Measurements from ENCODE around the gene PAX9.

PAX9 gene

GRCh38 chr14:36701132-36701531 lies 39.5 kb downstream of the PAX9 start:
- H3K27ac ChIP-seq, result no peak overlapping the region
- H3K9ac ChIP-seq, result no peak overlapping the region
- no peaks in the 10 kb centered on the region for H3K4me1 ChIP-seq
- H3K79me2 ChIP-seq, result no peaks in the 10 kb centered on the region
- H3K9me3 ChIP-seq (ENCODE audit: control insufficient read depth, low read length), result no peaks in the 10 kb centered on the region
- no peaks in the 10 kb centered on the region for H3K27me3 ChIP-seq (ENCODE audit: control insufficient read depth, insufficient read depth, low read length)
- H2AFZ ChIP-seq, result no peak overlapping the region
- H3K36me3 ChIP-seq (ENCODE audit: control insufficient read depth, insufficient read depth, low read length), result no peaks in the 10 kb centered on the region
- peak overlapping the region; percentile 17 for H3K4me3 ChIP-seq (ENCODE audit: low read depth, low read length)
- H3K4me2 ChIP-seq (ENCODE audit: low read length), result peak overlapping the region; percentile 20
- TF ChIP-seq, protein P1, sequence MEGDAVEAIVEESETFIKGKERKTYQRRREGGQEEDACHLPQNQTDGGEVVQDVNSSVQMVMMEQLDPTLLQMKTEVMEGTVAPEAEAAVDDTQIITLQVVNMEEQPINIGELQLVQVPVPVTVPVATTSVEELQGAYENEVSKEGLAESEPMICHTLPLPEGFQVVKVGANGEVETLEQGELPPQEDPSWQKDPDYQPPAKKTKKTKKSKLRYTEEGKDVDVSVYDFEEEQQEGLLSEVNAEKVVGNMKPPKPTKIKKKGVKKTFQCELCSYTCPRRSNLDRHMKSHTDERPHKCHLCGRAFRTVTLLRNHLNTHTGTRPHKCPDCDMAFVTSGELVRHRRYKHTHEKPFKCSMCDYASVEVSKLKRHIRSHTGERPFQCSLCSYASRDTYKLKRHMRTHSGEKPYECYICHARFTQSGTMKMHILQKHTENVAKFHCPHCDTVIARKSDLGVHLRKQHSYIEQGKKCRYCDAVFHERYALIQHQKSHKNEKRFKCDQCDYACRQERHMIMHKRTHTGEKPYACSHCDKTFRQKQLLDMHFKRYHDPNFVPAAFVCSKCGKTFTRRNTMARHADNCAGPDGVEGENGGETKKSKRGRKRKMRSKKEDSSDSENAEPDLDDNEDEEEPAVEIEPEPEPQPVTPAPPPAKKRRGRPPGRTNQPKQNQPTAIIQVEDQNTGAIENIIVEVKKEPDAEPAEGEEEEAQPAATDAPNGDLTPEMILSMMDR (IDR thresholded peaks at IDR 0.05), result no peak

GRCh38 chr14:36702474-36702873 lies 40.8 kb downstream of the PAX9 start:
- Histone ChIP-seq H3K27me3 (ENCODE audit: control insufficient read depth, insufficient read depth, low read length) (no peaks in the 10 kb centered on the region), H3K9me3 (ENCODE audit: control insufficient read depth, low read length) (no peaks in the 10 kb centered on the region)
- TF ChIP-seq, protein P1 (IDR thresholded peaks at IDR 0.05), result no peak

DNA sequence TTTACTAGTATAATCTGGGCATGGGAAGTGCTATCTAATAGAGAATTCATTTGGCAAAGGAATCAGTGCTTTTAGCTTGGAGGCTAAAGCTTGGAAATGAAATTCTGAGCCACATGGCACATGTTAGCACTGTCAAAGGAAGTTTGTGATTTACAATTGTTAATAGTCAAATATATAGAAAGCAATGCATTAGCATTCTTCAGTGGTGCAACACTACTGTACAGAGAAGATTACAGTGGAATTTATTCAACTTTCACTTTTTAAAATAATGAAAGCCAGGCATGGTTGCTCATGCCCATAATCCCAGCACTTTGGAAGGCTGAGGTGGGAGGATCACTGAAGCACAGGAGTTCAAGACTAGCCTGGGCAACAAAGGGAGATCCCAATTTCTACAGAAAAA lies 45.9 kb downstream of the PAX9 start:
- Histone ChIP-seq H3K9me3 (ENCODE audit: control insufficient read depth, low read length) (no peaks in the 10 kb centered on the region), H3K27ac (no peak overlapping the region), H2AFZ (no peak overlapping the region), H3K4me1 (no peaks in the 10 kb centered on the region), H3K4me3 (ENCODE audit: low read depth, low read length) (no peak overlapping the region), H3K9ac (no peak overlapping the region), H3K36me3 (ENCODE audit: control insufficient read depth, insufficient read depth, low read length) (no peaks in the 10 kb centered on the region), H3K27me3 (ENCODE audit: control insufficient read depth, insufficient read depth, low read length) (no peaks in the 10 kb centered on the region), H3K79me2 (no peaks in the 10 kb centered on the region), H3K4me2 (ENCODE audit: low read length) (no peak overlapping the region)
- TF ChIP-seq, protein P1 (IDR thresholded peaks at IDR 0.05), result no peak

More at GRCh38 chr14:36702474-36702873, 40.8 kb downstream of the PAX9 start:
- no peak overlapping the region for H2AFZ ChIP-seq
- no peaks in the 10 kb centered on the region for H3K4me1 ChIP-seq
- no peak overlapping the region for H3K4me3 ChIP-seq (ENCODE audit: low read depth, low read length)
- H3K27ac ChIP-seq, result no peak overlapping the region
- H3K4me2 ChIP-seq (ENCODE audit: low read length), result no peak overlapping the region
- no peaks in the 10 kb centered on the region for H3K36me3 ChIP-seq (ENCODE audit: control insufficient read depth, insufficient read depth, low read length)
- H3K79me2 ChIP-seq, result no peaks in the 10 kb centered on the region
- H3K9ac ChIP-seq, result no peak overlapping the region

DNA sequence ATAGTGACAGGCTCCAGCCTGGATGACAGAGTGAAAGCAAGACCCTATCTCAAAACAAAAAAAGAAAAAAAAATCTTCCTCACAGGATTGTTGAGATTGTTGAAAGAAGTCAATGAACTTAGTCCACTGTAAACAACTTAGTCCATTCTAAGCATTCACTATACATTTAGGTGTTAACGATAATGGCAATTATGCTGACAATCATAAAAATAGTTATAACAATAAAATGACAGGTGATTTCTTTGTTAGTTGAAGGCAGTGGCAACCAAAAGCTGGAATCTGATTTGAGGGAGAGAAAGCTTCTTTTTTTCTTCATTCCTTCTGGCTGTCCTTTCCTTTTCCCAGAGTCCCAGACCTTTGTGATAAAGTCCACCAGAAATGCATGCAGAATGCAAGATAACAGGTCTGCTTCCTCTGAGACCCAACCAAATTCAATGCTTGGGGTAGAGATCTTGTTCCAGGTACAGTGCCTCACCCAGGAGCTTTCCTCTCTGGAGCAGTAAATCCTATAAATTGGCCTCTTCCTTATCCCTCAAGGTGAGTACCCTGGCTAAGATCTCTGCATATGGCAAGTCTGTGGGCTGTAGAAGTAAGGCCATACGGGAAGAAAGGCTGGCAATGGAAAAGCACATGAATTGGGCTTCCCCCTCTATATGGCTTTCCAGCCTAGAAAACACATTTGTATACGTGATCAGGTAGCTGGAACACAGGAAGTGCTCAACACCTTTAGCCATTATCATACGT lies 52.5 kb downstream of the PAX9 start:
- Histone ChIP-seq H3K36me3 (ENCODE audit: control insufficient read depth, insufficient read depth, low read length) (no peaks in the 10 kb centered on the region), H3K79me2 (no peaks in the 10 kb centered on the region), H3K27me3 (ENCODE audit: control insufficient read depth, insufficient read depth, low read length) (no peaks in the 10 kb centered on the region), H2AFZ (no peak overlapping the region), H3K9ac (no peak overlapping the region), H3K27ac (no peak overlapping the region), H3K4me3 (ENCODE audit: low read depth, low read length) (no peak overlapping the region), H3K4me2 (ENCODE audit: low read length) (no peak overlapping the region), H3K9me3 (ENCODE audit: control insufficient read depth, low read length) (no peaks in the 10 kb centered on the region), H3K4me1 (no peaks in the 10 kb centered on the region)
- TF ChIP-seq, protein P1 (IDR thresholded peaks at IDR 0.05), result no peak

All from parathyroid adenoma (tissue), 2 donors.